Retinal pigment epithelial cell (primary cell): Measurements from ENCODE around the gene OR8G5.
A peak's percentile ranks its signal among the peaks of the same experiment; 100 is the strongest.

ENCODE experiments used
- DNase-seq: peaks from one replicate; pipeline ENCODE4 v3.0.0-alpha.2; 2010; ENCODE audit warnings: low read depth
- H3K4me3 ChIP-seq: 2 replicates; pipeline ENCODE4 v1.5.1; 2011; ENCODE audit warnings: mild to moderate bottlenecking, low read length, control low read depth, moderate library complexity
- CTCF ChIP-seq: conservative IDR thresholded peaks from 2 replicates; pipeline ENCODE4 v1.5.1; 2011; ENCODE audit warnings: low read depth, low read length, control low read depth, inconsistent platforms

OR8G5 gene

GRCh38 chr11:124311670-124312069, 55.5 kb downstream of the OR8G5 start:
- no peak overlapping the region for H3K4me3 ChIP-seq
- no peak for TF ChIP-seq CTCF
- no peak for DNase-seq

GRCh38 chr11:124313131-124313530, 57.0 kb downstream of the OR8G5 start:
- TF ChIP-seq CTCF: no peak
- no peak overlapping the region for H3K4me3 ChIP-seq
- no peak for DNase-seq

- H3K4me3 ChIP-seq: no peak within 1 kb of the TSS
- no peak for TF ChIP-seq CTCF
- DNase-seq: no peak
These were observed 57.7 kb downstream of the OR8G5 start, which contains the start of gene OR8D1 for GRCh38 chr11:124313849-124314248. TSS of gene OR8D1 (minus strand) at chr11:124313949. CDS start at chr11:124310766, 3,183 bp downstream.

GRCh38 chr11:124315052-124315451, 58.9 kb downstream of the OR8G5 start:
- H3K4me3 ChIP-seq: no peak overlapping the region
- peak; percentile 30 for DNase-seq
- no peak for TF ChIP-seq CTCF
